HFF-Myc (cell line): ENCODE measurements around the gene GPR137C.

Experiments used
- DNase-seq: peaks from one replicate; pipeline ENCODE4 v3.0.0-alpha.2; 2011; ENCODE audit warnings: low read depth; ENCODE audit errors: extremely low read depth
- H3K4me3 ChIP-seq: replicated peaks from 2 replicates; pipeline ENCODE4 v1.5.1; 2011; ENCODE audit warnings: low read depth, mild to moderate bottlenecking, control low read depth, low read length
- TF ChIP-seq, protein P1 (sequence below): IDR thresholded peaks from 2 replicates; pipeline ENCODE4 v1.5.1; 2012; ENCODE audit warnings: mild to moderate bottlenecking, low read depth, low read length, control low read depth; ENCODE audit errors: missing control alignments

Gene GPR137C

GRCh38 chr14:52550661-52551060 is 2.0 kb upstream of the GPR137C start:
- TF ChIP-seq, protein P1, sequence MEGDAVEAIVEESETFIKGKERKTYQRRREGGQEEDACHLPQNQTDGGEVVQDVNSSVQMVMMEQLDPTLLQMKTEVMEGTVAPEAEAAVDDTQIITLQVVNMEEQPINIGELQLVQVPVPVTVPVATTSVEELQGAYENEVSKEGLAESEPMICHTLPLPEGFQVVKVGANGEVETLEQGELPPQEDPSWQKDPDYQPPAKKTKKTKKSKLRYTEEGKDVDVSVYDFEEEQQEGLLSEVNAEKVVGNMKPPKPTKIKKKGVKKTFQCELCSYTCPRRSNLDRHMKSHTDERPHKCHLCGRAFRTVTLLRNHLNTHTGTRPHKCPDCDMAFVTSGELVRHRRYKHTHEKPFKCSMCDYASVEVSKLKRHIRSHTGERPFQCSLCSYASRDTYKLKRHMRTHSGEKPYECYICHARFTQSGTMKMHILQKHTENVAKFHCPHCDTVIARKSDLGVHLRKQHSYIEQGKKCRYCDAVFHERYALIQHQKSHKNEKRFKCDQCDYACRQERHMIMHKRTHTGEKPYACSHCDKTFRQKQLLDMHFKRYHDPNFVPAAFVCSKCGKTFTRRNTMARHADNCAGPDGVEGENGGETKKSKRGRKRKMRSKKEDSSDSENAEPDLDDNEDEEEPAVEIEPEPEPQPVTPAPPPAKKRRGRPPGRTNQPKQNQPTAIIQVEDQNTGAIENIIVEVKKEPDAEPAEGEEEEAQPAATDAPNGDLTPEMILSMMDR = no peak
- DNase-seq = no peak
- no peak overlapping the region for H3K4me3 ChIP-seq

DNA sequence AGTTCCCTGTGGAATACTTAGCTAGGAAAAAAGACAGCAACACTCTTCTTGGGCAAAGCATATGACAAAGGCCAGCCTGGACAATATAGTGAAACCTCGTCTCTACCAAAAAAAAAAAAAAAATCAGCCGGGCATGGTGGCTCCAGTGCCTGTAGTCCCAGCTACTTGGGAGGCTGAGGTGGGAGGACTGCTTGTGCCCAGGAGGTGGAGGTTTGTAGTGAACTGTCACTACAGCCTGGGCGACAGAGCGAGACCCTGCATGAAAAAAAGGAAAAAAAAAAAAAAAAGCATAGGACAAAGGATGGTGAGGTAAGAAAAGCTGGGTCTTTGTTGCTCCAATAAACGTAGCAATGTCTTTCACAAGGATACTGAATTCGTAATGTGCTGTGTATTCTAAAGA is 1.4 kb upstream of the GPR137C start:
- TF ChIP-seq, protein P1 = no peak
- DNase-seq = no peak
- H3K4me3 ChIP-seq = peak overlapping the region; percentile 82

GRCh38 chr14:52551696-52552062 is 957 bp upstream of the GPR137C start:
- peak overlapping the region; percentile 82 for H3K4me3 ChIP-seq
- peak; percentile 6 for DNase-seq
- TF ChIP-seq, protein P1 = peak; percentile 37

DNA sequence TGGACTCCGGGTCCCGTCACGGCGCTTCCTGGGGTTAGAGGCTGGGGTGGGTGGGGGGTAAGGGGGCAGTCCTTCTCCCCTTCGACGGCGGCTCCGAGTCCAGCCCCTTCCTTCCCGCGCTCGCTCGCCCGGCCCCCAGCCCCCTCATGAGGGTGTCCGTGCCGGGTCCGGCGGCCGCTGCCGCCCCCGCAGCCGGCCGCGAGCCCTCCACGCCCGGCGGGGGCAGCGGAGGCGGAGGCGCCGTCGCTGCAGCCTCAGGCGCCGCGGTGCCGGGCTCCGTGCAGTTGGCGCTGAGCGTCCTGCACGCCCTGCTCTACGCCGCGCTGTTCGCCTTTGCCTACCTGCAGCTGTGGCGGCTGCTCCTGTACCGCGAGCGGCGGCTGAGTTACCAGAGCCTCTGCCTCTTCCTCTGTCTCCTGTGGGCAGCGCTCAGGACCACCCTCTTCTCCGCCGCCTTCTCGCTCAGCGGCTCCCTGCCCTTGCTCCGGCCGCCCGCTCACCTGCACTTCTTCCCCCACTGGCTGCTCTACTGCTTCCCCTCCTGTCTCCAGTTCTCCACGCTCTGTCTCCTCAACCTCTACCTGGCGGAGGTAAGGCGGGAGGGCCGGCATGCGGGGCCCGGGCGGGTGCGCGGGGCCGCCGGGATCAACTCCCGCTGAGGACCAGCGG is 500 bp downstream of the GPR137C start:
- TF ChIP-seq, protein P1 = no peak
- DNase-seq = no peak
- H3K4me3 ChIP-seq = peak overlapping the region; percentile 82

DNA sequence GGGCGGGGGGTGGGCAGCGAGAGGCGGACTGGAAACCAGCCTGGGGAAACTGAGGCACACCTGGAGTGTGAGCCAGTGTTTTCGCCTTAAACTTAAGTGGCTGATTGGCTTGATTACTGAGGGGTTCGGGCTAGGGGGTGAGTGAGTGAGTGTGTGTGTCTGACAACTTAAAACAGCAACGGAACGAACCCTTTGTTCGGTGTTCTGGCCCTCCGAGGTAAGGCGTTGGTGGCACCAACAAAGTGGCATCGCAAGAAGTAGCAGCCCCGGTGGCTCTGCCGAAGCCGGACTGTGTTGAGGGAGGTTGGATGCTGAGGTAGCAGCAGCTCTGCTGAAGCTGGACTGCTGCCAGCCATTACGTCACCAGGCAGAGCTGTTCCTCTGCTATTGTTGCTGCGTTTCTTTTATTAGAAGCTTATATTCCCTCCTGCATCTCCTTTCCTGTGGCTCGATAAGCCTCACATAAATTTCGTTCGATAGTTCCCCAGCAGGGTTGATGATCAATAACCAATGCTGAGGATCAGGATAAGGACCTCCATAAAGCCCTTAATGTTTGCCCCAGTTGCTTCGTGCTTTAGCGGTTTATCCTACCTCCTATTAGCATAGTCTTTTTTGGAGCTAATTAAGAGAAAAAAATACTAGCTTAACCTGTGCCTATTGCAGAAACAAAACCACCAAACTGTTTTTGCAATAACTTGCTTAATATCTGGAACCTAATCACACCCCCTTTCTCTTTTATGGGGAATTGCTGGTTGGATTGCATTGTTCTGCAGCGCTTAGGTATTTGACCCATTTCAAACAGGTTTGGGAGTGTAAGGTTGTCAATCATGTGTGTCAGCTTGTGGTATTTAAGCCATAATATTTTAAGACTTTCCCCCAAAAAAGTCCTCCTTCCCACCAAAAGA is 1.3 kb downstream of the GPR137C start:
- peak overlapping the region; percentile 82 for H3K4me3 ChIP-seq
- DNase-seq = peak; percentile 68
- TF ChIP-seq, protein P1 = no peak

- no peak for DNase-seq
- no peak overlapping the region for H3K4me3 ChIP-seq
- TF ChIP-seq, protein P1 = no peak
Measured at GRCh38 chr14:52558688-52559087, 6.1 kb downstream of the GPR137C start.
